GM12891 (cell line): ENCODE results near the gene GPR78.

Experiments used
- PAX5 ChIP-seq: IDR thresholded peaks from 2 replicates; pipeline ENCODE4 v1.6.1; 2011; ENCODE audit warnings: low read length, moderate library complexity, mild to moderate bottlenecking; ENCODE audit not compliant: insufficient read depth, severe bottlenecking
- POLR2A ChIP-seq: IDR thresholded peaks from 2 replicates; pipeline ENCODE4 v1.6.1; 2011; ENCODE audit warnings: low read depth, low read length, control low read depth
- POLR2AphosphoS5 ChIP-seq: IDR thresholded peaks from 2 replicates; pipeline ENCODE4 v1.6.1; 2011; ENCODE audit warnings: low read depth, low read length, control low read depth
- POU2F2 ChIP-seq: IDR thresholded peaks from 2 replicates; pipeline ENCODE4 v1.6.1; 2011; ENCODE audit warnings: low read depth, mild to moderate bottlenecking, control low read depth, low read length, moderate library complexity
- SPI1 ChIP-seq: IDR thresholded peaks from 2 replicates; pipeline ENCODE4 v1.6.1; 2011; ENCODE audit warnings: low read depth, low read length, control low read depth
- TAF1 ChIP-seq: IDR thresholded peaks from 2 replicates; pipeline ENCODE4 v1.6.1; 2011; ENCODE audit warnings: low read depth, low read length, control low read depth

- no peak for TF ChIP-seq POLR2A
- no peak for TF ChIP-seq POLR2AphosphoS5
- no peak for TF ChIP-seq TAF1
- no peak for TF ChIP-seq PAX5
- TF ChIP-seq SPI1, result no peak
- TF ChIP-seq POU2F2, result no peak
These were observed 10.3 kb downstream of the GPR78 start for GRCh38 chr4:8590546-8590880.
